SK-N-MC (cell line): ENCODE results near the gene LDOC1.

Source experiments
- EZH2 ChIP-seq: fragments of 200-600 bp; sonication (generic); IDR thresholded peaks from one replicate; pipeline ENCODE4 v1.6.1; 2017; ENCODE audit warnings: antibody characterized with exemption
- POLR2AphosphoS5 ChIP-seq: IDR thresholded peaks from 2 replicates; pipeline ENCODE4 v1.6.1; 2012; ENCODE audit warnings: mild to moderate bottlenecking, low read depth, low read length, borderline replicate concordance

- TF ChIP-seq EZH2 (no peak), POLR2AphosphoS5 (no peak)
These were observed at the start of gene LDOC1 for GRCh38 chrX:141176586-141177451.
